Activated T-cell treated with anti-CD3 and anti-CD28 coated beads, Interleukin-2, amount 50 U/mL, for 1 hour (primary cell): Measurements from ENCODE around the gene ARHGAP10.
"Not testable (repeated sequence)": the region's sequence is repeated elsewhere in the genome, so short reads cannot be mapped to it uniquely, and the experiment has no call there.

ENCODE experiments used
- DNase-seq: peaks from one replicate; pipeline ENCODE4 v3.0.0-alpha.2; 2020

The ARHGAP10 gene

GRCh38 chr4:148077581-148077980 lies 345.7 kb downstream of the ARHGAP10 start:
- DNase-seq, result no peak

- no peak for DNase-seq
These were observed 346.2 kb downstream of the ARHGAP10 start for GRCh38 chr4:148078061-148078460.

- DNase-seq, result no peak
These were observed 348.1 kb downstream of the ARHGAP10 start for GRCh38 chr4:148079961-148080360.

- DNase-seq, result no peak
These were observed 349.4 kb downstream of the ARHGAP10 start for GRCh38 chr4:148081267-148081666.

- no peak for DNase-seq
These were observed 349.9 kb downstream of the ARHGAP10 start for GRCh38 chr4:148081745-148082144.

- not testable (repeated sequence) for DNase-seq
These were observed 351.2 kb downstream of the ARHGAP10 start for GRCh38 chr4:148083073-148083472.

GRCh38 chr4:148089624-148090023 lies 357.7 kb downstream of the ARHGAP10 start:
- no peak for DNase-seq

GRCh38 chr4:148090029-148090428 lies 358.1 kb downstream of the ARHGAP10 start:
- DNase-seq, result no peak

- DNase-seq, result no peak
These were observed 358.9 kb downstream of the ARHGAP10 start for GRCh38 chr4:148090503-148091476.

- no peak for DNase-seq
These were observed 360.0 kb downstream of the ARHGAP10 start for GRCh38 chr4:148091896-148092295.

GRCh38 chr4:148092316-148093014 lies 360.6 kb downstream of the ARHGAP10 start:
- no peak for DNase-seq

- no peak for DNase-seq
These were observed 361.2 kb downstream of the ARHGAP10 start for GRCh38 chr4:148093065-148093464.

- no peak for DNase-seq
These were observed 362.3 kb downstream of the ARHGAP10 start for GRCh38 chr4:148094149-148094548.

- no peak for DNase-seq
These were observed 363.5 kb downstream of the ARHGAP10 start for GRCh38 chr4:148095346-148095923.

- no peak for DNase-seq
These were observed 365.9 kb downstream of the ARHGAP10 start for GRCh38 chr4:148097801-148098200.

- DNase-seq, result no peak
These were observed 369.3 kb downstream of the ARHGAP10 start for GRCh38 chr4:148101235-148101634.

- no peak for DNase-seq
These were observed 369.9 kb downstream of the ARHGAP10 start for GRCh38 chr4:148101790-148102189.

- no peak for DNase-seq
These were observed 371.9 kb downstream of the ARHGAP10 start for GRCh38 chr4:148103597-148104355.

- no peak for DNase-seq
These were observed 376.9 kb downstream of the ARHGAP10 start for GRCh38 chr4:148108766-148109165.

GRCh38 chr4:148109216-148109615 lies 377.3 kb downstream of the ARHGAP10 start:
- DNase-seq, result no peak

GRCh38 chr4:148110169-148110568 lies 378.3 kb downstream of the ARHGAP10 start:
- no peak for DNase-seq

- DNase-seq, result no peak
These were observed 380.5 kb downstream of the ARHGAP10 start for GRCh38 chr4:148112231-148112982.
